SK-N-DZ (cell line): ENCODE data around the gene PCDH15.
A peak's percentile ranks its signal among the peaks of the same experiment; 100 is the strongest.
"Not testable (repeated sequence)": the region's sequence is repeated elsewhere in the genome, so short reads cannot be mapped to it uniquely, and the experiment has no call there.

Experiments
- DNase-seq: peaks from one replicate; pipeline ENCODE4 v3.0.0-alpha.2; 2015; ENCODE audit warnings: low spot score

Gene PCDH15

DNA sequence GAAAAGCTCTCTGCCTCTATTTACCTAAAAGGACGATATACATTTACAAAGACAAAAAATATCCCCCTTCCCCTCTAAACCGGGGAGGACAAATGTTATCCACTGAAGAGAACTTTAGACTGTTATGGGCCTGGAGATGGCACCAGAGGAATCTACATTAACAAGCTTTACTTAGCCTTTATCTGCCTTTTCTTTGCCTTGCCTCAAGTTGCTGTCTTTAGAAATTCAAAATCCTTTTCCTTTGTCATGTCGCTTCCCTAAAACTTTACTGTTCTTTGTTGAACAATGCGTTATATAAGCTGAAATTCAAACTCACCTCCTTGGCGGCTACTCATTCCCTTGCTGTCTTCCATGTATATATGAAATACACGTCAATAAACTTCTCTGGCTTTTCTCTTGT is 405.0 kb downstream of the PCDH15 start:
- no peak for DNase-seq

DNA sequence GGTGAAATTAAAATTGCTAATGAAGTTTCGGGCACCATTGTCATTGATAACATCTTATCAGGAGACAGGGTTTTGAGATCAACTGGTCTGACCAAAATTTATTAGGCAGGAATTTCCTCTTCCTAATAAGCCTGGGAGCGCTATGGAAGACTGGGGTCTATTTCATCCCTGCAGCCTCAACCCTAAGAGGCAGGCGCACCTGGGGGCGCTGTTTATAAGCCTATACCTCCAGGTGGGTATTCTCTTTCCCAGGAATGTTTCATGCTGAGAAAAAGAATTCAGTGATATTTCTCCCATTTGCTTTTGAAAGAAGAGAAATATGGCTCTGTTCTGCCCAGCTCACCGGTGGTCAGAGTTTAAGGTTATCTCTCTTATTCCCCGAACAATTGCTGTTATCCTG is 406.4 kb downstream of the PCDH15 start:
- DNase-seq: not testable (repeated sequence)

DNA sequence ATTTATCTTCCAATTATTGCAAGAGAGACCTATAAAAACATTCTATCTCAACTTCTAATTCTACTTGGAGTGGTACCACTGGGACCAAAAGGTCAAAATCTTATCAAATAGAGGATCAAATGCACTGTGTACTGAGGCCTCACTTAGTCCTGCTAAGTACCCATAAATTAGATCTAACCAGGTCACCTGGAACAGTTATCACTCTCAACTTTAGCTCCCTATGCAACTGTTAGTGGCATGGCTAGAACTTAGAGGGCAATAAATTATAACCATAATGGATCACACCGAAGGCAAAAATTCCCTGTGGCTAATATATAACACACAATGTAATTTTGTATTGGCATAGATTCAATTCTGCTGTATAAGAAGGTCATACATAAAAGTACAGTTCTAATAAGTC is 428.9 kb downstream of the PCDH15 start:
- peak; percentile 95 for DNase-seq

DNA sequence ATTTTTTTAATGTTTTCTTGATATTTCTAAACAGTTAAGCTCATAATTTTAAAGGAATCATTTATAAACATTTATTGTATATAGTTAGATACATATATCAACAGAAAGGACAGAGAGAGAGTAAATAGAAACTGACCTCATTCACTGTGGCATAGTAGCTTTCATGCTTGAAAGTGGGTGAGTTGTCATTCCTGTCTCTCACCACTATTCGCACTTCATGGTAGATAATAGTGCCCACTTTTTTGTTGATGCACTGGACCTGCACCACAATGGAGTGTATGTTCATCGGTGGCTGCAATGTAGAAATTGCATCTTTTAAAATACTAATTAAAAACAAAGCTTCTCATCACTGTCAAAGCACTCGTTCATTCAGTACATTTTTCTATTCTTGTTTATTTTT is 432.0 kb downstream of the PCDH15 start:
- DNase-seq: no peak

DNA sequence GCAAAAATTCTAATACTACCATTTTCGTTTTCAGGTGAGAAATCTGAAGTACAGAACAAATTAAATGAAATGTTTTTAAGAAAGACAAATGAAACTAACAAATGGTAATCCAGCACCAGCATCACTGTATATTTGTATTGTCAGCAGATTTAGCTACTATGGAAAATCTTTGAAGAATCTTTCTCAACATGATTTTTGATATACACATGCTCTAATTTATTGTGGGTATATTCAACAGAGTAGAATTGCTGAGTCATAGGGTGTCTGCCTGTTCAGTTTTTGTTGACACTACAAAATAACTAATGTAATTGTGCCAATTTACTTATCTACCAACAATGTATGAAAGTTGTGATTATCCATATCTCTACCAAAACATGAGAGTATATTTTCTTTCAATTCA is 437.6 kb downstream of the PCDH15 start:
- no peak for DNase-seq

DNA sequence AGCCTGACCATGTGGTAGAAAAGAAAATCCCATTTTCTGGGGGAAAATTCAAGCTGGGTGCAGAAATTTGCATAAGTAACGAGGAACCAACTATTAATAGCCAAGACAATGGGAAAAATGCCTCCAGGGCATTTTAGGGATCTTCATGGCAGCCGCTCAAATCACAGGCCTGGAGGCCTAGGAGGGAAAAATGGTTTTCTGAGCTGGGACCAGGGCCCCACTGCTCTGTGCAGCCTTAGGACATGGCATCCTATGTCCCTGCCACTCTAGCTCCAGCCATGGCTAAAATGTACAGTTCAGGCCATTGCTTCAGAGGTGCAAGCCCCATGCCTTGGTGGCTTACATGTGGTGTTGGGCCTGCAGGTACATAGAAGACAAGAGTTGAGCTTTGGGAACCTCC is 459.0 kb downstream of the PCDH15 start:
- no peak for DNase-seq

DNA sequence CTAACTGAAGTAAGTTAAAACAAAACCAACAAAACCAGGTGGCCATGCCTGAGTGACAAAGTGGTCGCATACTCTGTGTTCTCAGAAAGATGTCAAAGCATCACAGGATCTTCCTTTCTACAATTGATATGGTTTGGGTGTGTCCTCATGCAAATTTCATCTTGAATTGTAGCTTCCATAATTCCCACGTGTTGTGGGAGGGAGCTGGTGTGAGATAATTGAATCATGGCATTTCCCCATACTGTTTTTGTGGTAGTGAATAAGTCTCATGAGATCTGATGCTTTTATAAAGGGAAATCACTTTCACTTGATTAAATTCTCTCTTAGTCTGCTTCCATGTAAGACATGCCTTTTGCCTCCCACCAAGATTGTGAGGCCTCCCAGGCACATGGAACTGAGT is 465.7 kb downstream of the PCDH15 start:
- no peak for DNase-seq

DNA sequence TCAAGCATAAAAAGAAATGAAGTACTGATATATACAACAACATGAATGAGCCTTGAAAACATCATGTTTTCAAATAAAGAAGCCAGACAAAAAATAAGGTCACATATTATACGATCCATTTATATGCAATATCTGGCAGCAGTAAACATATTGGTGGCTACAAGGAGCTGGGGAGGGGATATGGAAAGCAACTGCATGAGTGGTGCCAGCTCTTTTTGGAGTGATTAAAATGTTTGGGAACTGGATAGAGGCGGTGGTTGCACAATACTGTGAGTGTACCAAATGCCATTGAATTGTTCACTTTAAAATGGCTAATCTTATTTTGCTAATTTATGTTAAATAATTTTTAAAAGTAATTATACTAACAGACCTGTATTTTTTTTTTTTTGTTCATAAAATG is 481.7 kb downstream of the PCDH15 start:
- DNase-seq: no peak

DNA sequence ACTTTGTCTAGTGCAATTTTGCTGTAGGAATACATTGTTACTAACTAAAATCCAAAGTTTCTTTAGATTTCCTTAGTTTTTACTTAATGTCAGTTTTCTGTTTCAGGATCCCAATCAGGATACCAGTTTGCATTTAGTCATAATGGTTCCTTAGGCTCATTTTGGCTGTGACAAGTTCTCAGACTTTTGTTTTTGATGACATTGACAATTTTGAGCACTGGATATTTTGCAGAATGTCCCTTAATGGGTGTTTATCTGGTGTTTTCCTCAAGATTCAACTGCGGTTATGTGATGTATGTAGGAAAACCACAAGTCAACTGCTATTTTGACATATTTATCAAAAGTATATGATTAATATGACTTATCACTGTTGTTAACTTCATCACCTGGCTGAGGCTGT is 482.6 kb downstream of the PCDH15 start:
- DNase-seq: no peak

DNA sequence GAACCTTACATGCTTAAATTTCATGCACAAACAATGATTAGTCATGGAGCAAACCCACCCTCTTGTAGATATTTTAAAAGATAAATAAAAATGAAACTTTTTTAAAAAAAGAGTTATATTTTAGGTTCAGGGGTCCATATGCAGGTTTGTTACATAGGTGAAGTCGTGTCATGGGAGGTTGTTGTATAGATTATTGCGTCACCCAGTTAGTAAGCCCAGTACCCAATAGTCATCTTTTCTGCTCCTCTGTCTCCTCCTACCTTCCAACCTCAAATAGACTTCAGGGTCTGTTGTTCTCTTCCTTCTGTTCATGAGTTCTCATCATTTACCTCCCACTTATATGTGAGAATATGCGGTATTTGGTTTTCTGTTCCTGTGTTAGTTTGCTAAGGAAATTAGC is 486.6 kb downstream of the PCDH15 start:
- DNase-seq: no peak

DNA sequence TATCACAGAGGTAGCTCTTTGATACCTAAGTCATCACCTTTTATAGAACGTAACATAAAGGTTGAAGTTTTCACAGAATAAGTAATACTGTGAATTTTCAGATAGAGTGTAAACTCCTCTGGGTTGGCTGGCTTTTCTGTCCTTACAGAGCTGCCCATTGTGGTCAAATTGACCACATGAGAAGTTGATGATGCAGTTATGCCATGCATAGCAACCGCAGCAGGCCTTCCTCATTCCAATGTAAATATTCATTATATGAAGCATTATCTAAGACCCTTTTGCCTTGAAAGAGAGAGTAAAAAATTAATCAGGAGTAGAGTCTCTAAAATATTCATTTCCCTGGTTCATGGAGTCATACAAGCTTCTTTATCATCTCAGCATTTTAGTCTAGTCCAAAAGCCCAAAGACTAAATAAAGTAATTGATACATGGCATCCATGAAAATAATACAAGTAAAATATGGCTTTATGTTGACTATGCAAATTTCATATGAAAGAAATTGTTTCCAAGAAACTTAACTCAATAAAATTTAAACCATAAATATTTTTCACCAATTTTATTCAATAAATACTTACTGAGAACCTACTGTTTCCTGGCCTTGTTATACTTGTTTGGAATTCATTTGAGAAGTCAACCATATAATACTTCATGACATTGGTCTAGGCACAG is 516.4 kb downstream of the PCDH15 start:
- DNase-seq: no peak

DNA sequence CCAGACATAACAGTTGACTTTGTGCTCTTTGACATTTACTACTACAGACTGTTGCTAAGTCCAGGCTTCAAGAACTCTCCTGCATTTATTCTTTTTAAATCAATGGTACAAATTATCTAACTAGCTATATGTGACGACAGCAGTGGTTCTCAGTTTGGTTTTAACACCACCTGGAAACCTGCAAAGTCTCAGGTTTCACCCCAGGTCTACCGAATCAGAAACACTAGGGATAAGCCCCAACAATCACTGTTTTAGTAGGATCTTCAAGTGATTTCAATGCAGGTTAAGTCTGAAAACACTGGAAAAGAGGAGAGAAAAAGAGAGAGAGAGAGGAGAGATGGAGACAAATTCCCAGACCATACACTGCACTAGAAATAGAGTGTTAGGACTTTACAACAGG is 519.0 kb downstream of the PCDH15 start:
- DNase-seq: no peak

DNA sequence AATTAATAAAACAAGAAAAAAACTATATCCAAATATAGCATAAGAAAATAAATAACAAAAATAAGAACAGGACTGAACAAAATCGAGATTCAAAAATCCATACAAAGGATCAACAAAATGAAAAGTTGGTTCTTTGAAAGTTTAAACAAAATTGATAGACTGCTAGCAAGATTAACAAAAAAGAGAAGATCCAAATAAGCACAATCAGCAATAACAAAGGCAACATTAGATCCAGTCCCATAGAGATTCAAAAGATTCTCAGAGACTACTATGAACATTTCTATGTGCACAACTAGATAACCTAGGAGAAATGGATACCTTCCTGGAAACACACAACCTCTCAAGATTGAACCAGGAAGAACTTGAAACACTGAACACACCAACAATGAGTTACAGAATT is 534.6 kb downstream of the PCDH15 start:
- DNase-seq: no peak

DNA sequence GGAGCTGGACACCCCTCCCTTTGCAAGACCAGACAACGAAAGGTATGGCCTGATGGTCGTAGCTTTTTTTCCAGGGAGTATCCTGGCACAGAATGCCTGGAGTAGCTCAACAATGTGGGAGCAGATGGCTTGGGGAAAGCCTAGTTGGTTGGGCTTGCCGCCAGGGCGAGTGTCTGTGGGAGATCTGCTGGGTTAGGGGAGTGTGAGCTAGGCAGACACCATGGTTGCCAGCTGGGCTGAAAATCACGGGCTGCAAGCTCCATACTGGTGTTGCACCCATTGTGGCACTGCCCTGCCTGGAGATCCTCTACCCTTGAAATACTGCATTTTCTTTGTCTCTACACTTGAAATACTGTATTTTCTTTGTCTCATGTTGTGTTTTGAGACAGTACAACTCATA is 538.3 kb downstream of the PCDH15 start:
- no peak for DNase-seq

DNA sequence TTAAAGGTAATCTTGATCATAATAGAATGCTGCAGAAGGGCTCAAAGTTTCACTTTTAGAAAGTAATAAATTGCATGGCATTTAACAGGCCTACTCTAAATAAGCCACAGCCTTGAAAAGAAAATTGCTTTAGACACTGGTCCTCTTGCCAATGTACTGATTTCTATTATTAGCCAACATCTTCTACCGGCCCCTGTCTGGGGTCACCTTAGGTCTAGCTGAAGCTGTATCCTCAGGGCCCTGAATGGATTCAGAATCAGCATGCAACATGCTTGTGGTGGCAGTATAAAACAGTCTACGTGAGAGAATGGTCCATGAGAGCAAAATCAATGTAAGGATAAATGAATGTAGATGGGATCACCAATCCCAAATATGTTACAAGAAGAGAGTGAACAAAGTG is 541.9 kb downstream of the PCDH15 start:
- no peak for DNase-seq

DNA sequence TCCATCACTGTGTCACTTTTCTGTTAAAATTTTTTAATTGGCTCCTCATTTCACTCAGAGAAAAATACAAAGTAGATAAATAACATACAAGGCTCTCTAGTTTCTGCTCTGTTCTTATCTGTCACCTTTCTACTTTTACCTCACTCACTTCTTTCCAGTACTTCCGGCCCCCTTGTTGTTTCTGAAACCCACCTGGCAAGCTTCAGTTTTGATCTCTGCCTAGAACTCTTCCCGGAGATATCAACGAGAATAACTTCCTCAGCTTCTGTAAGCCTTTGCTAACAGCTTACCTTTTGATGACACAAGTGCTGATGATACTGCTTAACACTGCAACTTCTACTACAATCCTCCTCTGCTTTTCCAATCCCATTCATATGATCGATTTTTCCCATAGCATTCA is 566.2 kb downstream of the PCDH15 start:
- DNase-seq: no peak

DNA sequence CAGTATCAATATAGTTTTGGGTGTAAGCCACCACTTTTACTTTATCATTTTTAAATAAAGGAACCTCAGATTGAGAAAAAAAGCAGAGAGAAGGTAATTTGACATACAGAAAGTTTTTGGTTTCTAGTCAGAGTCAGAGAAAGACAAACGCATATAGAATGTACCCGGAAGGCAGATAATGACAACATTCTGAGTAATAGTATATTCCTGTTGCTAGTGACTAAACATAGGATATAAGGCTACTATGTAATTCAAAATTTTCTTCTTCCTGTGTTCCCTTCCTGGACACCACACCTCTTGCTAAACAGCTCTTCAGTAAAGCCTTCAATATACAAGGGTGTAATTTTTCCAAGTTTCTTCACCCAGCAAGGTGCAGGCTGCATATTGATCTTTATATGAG is 597.6 kb downstream of the PCDH15 start:
- no peak for DNase-seq

DNA sequence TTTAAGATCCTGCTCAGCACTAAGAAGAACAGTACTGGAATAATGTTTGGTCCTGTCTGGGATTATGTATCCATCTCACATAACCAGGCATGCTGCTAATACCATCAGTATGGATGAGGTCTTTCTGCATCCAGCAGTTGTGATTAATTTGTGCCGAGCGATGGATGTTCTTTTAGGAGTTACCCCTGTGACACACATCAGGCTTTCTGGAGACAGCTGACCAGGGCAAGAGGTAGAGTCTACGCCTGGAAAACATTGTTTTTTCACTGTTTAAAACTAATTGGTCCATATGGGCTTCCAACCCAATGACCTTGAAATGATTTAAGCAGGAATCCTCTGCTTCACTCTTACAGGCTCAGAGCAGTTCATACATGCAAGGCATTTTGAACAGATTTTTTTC is 603.0 kb downstream of the PCDH15 start:
- DNase-seq: no peak

DNA sequence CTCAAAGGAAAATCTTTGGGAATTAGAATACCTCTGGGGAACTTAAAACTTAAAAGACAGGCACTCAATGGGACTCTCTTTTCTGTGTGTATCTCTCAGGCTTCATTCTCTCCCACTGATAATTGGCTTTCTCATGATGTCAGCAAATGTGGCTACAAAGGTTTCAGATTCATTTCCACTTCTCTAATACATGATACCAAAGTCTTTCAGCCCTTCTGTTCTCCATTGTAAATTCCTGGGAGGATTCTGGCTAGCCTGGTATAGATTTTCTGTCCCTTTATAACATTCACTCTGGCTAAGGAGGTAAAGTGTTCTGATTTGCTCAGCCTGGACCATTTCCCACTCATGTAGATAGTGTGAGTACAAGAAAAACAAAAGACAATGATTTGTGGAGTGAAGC is 606.2 kb downstream of the PCDH15 start:
- DNase-seq: no peak

DNA sequence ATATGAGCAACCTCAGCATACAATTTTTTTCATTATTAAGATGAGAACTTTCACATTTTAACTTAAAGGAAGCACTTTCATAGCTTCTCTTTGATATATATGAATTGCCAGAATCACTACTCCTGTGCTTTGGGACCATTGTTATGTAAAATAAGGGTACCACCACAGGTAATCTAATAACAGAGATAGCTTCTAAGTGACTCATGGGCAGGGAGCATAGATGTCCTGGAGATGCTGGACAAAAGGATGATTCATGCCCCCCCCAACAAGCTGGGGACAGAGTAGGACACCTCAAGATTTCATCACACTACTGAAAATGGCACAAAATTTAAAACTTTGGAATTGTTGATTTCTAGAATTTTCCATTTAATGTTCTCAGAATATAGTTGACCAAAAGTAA is 641.1 kb downstream of the PCDH15 start:
- no peak for DNase-seq

DNA sequence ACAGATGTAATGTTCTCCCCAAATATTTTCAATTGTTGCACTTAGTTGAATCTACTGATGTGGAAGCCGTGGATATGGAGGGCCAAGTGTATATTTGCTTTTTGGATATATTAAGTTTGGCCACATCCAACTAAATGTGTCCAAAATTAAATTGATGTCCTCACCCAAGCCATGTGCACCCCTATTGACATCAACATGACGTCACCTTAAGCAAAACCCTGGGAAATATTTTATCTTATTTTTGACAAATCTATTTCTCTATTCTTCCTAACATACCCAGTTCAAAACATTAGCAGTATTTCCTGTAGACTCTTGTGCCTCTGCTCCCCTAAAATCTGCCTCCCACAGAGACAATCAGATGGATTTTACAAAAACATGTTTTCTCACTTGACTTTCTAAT is 652.5 kb downstream of the PCDH15 start:
- no peak for DNase-seq

DNA sequence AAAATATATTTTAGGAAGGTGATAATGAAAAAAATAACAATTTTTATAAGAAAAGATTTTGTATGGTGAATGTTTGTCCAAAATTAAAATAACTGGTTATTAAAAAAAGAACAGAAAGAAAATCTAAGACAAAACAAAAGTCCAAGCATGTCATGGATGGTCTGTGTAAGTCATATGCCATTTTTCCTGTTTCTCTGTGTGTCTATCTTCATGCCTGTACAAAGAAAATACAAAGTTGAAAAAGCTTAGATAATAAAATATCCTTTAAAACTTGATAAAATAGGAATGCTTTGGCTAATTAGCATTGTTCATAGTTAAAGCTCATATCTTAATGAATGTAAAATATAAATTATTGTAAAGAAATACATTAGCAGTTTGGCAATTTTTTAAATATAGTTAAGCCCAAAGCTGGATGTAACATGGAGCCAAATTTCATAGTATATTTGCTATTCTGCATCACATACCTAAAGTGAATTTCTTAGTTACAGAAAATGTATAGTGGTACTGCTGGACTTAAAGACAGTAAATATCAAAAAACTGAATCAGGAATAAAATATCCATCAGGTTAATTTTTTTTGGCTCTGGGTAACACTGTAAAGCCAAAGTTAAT is 661.1 kb downstream of the PCDH15 start:
- no peak for DNase-seq

DNA sequence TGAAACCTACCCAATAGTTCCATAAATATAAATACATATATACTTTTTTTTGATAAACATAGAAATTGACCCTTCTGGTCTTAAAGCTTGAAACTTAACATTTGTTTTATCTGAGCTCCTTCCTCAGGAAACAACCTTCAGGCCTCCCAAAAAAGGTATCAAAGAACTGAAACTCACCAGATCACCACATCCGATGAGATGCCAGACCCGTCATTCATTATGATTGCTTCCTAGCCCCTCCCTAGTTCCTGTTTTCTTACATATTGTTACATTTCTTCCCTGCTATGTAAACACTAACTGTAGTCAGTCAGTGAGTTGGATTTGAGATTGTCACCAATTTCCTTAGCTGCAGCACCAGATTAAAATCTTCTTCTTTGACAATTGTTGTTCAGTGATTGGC is 663.6 kb downstream of the PCDH15 start:
- no peak for DNase-seq

DNA sequence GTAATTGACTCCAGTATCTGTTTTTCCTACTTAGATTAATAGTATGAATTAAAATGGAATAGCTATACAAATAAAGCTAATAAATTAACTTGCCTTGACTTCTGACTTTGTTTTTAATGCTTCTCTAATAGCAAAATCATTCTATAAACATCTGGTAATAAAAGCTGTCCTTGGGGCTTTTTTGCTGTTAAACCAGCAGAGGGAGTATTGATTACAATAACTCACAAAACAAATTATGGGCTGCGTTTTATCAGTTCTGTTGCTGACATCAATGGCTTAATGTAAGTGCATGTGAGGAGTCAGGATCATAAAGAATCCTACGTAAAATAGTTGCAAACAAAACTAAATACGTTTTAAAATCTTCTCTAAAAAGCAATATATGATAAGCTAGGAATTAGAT is 667.8 kb downstream of the PCDH15 start:
- DNase-seq: peak; percentile 13
